Smooth muscle cell (in vitro differentiated cells): Measurements from ENCODE around the gene CABP4. TPM values are rescaled to one million over a fixed set of nuclear protein-coding genes. Genes with fewer than 3 reads are reported as not detected.

ENCODE experiments used
- DNase-seq: peaks from one replicate; lab custom pipeline; 2025; ENCODE audit not compliant: unreplicated experiment; lab: John Stamatoyannopoulos, UW
- H2AFZ ChIP-seq: fragments of 200-600 bp; sonication (generic); 2 replicates; pipeline ENCODE4 v1.6.0; 2016; ENCODE audit warnings: antibody characterized with exemption, low read depth, mild to moderate bottlenecking
- H3F3A ChIP-seq: fragments of 200-600 bp; sonication (generic); 2 replicates; pipeline ENCODE4 v1.6.0; 2017; ENCODE audit warnings: antibody characterized with exemption, low read depth
- H3K27ac ChIP-seq: fragments of 200-600 bp; sonication (generic); 2 replicates; pipeline ENCODE4 v1.5.1; 2016; ENCODE audit warnings: low read depth, mild to moderate bottlenecking
- H3K27me3 ChIP-seq: fragments of 200-600 bp; sonication (generic); 2 replicates; pipeline ENCODE4 v1.6.1; 2016; ENCODE audit warnings: low read depth, mild to moderate bottlenecking
- H3K36me3 ChIP-seq: fragments of 200-600 bp; sonication (generic); 2 replicates; pipeline ENCODE4 v1.5.1; 2016; ENCODE audit warnings: low read depth
- H3K4me1 ChIP-seq: fragments of 200-600 bp; sonication (generic); 2 replicates; pipeline ENCODE4 v1.5.1; 2016; ENCODE audit warnings: low read depth
- H3K4me2 ChIP-seq: fragments of 200-600 bp; sonication (generic); 2 replicates; pipeline ENCODE4 v1.6.0; 2016; ENCODE audit warnings: mild to moderate bottlenecking
- H3K4me3 ChIP-seq: fragments of 200-600 bp; sonication (generic); 2 replicates; pipeline ENCODE4 v1.5.1; 2016; ENCODE audit warnings: mild to moderate bottlenecking
- H3K79me2 ChIP-seq: fragments of 200-600 bp; sonication (generic); 2 replicates; pipeline ENCODE4 v1.6.0; 2016; ENCODE audit warnings: low read depth, mild to moderate bottlenecking
- H3K9ac ChIP-seq: fragments of 200-600 bp; sonication (generic); 2 replicates; pipeline ENCODE4 v1.6.0; 2016; ENCODE audit warnings: low read depth
- H3K9me3 ChIP-seq: fragments of 200-600 bp; sonication (generic); replicated peaks from 2 replicates; pipeline ENCODE4 v1.5.1; 2016; ENCODE audit warnings: low read depth
- H4K20me1 ChIP-seq: fragments of 200-600 bp; sonication (generic); 2 replicates; pipeline ENCODE4 v1.6.0; 2016; ENCODE audit warnings: low read depth
- WGBS: methylation state at CpG from one replicate; pipeline ENCODE4 v1.1.7; 2016; ENCODE audit warnings: low lambda C conversion rate; 5-methylcytosine and 5-hydroxymethylcytosine counted together
- polyA plus RNA-seq: library from polyadenylated mRNA; unstranded; fragments of >200 nt; fragmentation: Nextera tagmentation; extraction: Ambion mirVana; gene quantifications from 2 replicates; pipeline ENCODE4 v1.2.1, GENCODE V29; 2016
- total RNA-seq: library from RNA; depleted of rRNA; stranded (reverse); fragments of >200 nt; gene quantifications from 2 replicates; pipeline ENCODE4 v1.2.3, GENCODE V29; 2014
- TF ChIP-seq, protein P1 (sequence below): fragments of 200-600 bp; sonication (generic); IDR thresholded peaks from 2 replicates; pipeline ENCODE4 v1.5.1; 2017; ENCODE audit warnings: borderline replicate concordance, mild to moderate bottlenecking, antibody characterized with exemption; ENCODE audit not compliant: insufficient read depth, poor library complexity, severe bottlenecking

The CABP4 gene
- total and polyA plus RNA-seq, 2 experiments from 2014 or later, result not detected

DNA sequence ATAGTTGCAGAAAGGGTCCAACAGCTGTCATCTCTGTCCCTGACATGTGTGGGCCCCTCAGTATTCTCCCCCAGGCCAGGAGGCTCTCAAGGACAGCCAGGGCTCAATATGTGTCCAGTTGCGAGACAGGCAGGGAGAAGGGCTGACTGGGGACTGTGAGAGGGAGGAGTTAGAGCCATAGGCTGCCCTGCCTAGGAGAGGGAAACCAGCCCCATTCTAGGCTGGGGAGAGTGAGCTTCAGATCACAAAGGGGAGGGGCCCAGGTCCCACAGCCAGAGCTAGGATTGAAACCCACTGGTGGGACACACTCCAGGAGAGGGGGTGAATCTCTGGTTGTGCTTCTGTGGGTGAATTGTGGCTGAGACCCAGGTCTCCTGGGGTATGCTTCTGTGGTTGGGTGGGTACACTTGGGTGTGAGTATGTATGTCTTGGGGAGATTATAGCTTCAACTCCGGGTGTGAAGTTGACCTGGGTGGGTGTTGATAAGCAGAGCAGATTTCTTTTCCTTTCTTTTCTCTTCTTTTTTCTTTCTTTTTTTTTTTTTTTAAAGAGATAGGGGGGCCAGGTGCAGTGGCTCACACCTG lies 41.8 kb upstream of the CABP4 start:
- no peaks in the 10 kb centered on the region for H4K20me1 ChIP-seq
- H3K9me3 ChIP-seq, result no peaks in the 10 kb centered on the region
- WGBS, result 84% methylated on average over 2 of the region's 2 CpGs
- H3K27ac ChIP-seq, result no peak overlapping the region
- no peak overlapping the region for H3K4me2 ChIP-seq
- H3K27me3 ChIP-seq, result peaks cover 18% of the 10 kb centered on the region
- no peak overlapping the region for H2AFZ ChIP-seq
- H3K9ac ChIP-seq, result no peak overlapping the region
- no peak for DNase-seq
- TF ChIP-seq, protein P1, sequence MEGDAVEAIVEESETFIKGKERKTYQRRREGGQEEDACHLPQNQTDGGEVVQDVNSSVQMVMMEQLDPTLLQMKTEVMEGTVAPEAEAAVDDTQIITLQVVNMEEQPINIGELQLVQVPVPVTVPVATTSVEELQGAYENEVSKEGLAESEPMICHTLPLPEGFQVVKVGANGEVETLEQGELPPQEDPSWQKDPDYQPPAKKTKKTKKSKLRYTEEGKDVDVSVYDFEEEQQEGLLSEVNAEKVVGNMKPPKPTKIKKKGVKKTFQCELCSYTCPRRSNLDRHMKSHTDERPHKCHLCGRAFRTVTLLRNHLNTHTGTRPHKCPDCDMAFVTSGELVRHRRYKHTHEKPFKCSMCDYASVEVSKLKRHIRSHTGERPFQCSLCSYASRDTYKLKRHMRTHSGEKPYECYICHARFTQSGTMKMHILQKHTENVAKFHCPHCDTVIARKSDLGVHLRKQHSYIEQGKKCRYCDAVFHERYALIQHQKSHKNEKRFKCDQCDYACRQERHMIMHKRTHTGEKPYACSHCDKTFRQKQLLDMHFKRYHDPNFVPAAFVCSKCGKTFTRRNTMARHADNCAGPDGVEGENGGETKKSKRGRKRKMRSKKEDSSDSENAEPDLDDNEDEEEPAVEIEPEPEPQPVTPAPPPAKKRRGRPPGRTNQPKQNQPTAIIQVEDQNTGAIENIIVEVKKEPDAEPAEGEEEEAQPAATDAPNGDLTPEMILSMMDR, result no peak
- peaks cover 6% of the 10 kb centered on the region for H3K4me1 ChIP-seq
- no peaks in the 10 kb centered on the region for H3K36me3 ChIP-seq
- no peak overlapping the region for H3K4me3 ChIP-seq
- no peaks in the 10 kb centered on the region for H3K79me2 ChIP-seq
- H3F3A ChIP-seq, result no peaks in the 10 kb centered on the region

DNA sequence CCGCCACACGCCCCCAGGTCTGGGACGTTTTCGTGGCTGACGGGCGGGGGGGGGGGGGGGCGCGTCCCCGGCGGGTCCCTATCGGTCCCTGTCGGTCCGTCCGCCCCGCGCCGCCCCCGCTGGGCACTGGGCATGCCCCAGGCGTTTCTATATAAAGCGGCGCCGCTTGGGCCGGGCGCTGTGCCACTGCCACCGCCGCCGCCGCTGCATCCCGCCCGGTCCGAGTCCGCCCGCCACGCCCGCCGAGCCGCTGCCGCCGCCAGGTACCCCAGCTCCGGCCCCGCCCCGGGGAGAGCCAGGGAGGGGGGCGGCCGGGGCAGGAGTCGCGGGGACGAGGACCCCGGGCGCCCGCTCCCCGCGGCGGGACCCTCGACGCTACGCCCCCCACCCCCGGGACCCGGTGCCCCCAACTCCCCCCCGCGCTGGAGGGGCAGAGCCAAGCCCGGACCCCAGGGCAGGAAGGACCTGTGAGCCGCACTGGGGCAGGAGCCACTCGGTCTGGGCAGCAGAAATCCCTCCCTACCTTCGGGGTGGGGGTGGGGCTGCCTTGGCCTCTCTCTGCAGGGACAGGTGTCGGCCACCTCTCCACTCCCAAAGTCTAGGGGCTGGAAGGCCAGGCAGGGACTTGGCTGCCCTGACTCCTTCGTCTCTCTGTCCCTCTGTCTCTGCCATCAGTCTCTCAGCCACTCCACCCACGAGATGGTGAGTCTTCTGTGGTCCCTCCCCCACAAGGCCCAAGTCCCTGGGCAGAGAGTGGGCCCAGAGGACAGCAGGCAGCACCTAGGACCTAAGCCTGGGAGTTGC lies 39.5 kb upstream of the CABP4 start, which contains the start of gene CARNS1:
Gene CARNS1, plus strand, starts transcription at position 178 of the 804 bp plus-strand sequence. Its CDS starts 522 bp downstream, at position 700.
- WGBS, result 20% methylated on average over 9 of the region's 67 CpGs
- Histone ChIP-seq H3F3A (no peaks in the 10 kb centered on the region), H3K9ac (no peak within 1 kb of the TSS), H2AFZ (no peak within 1 kb of the TSS), H3K79me2 (no peaks in the 10 kb centered on the region), H3K4me1 (peaks cover 8% of the 10 kb centered on the region), H3K9me3 (no peaks in the 10 kb centered on the region), H3K27ac (no peak within 1 kb of the TSS), H3K4me3 (peak within 1 kb of the TSS; percentile 39), H3K27me3 (peaks cover 18% of the 10 kb centered on the region), H4K20me1 (no peaks in the 10 kb centered on the region), H3K4me2 (peak within 1 kb of the TSS; percentile 84), H3K36me3 (no peaks in the 10 kb centered on the region)
- DNase-seq, result no peak
- TF ChIP-seq, protein P1, result no peak

DNA sequence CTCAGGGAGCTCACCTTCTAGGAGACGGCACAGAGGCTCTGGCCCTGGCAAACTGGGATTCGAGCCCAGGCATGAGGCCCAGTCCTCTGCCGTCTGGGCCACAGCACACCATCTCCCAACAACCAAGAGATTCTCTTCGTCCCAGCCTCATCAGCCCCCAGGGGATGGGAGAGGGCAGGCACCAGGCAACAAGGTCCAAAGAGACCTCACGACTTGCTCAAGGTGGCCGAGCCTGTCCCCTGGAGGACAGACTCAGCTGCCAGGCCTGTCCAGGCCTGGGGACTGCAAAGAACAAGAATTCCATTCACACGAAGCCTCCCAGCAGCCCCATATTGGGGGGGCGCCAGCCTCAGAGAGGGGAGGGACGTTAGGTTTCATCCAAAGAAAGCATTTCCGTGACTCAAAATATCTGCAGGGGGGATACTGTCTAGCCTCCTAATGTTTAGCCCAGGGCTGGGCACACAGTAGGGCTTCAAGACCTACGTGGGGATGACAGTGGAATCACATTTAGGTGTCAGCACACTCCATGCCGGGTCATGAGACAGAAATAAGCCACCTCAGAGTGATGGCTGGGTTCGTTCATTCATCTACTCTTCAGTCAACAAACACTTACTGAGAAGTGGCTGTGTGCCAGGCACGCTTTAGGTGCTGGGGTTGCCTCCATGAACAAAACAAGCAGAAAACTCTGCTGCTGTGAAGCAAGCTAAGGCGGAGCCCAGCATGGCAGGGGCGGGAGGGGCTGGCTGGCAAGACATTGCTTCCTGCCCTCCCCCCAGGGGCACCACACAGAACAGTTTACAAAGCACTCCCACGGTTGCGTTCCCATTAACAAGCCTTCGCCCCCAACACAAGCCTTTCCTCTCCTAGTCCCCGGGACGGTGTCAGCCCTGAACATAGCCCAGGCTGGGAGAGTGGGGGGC lies 38.5 kb upstream of the CABP4 start:
- Histone ChIP-seq H3K27me3 (peaks cover 13% of the 10 kb centered on the region), H3K4me1 (peaks cover 5% of the 10 kb centered on the region), H3K9ac (no peak overlapping the region), H3K36me3 (no peaks in the 10 kb centered on the region), H2AFZ (no peak overlapping the region), H4K20me1 (no peaks in the 10 kb centered on the region), H3K79me2 (no peaks in the 10 kb centered on the region), H3K4me3 (no peak overlapping the region), H3F3A (no peaks in the 10 kb centered on the region), H3K4me2 (no peak overlapping the region), H3K9me3 (no peaks in the 10 kb centered on the region), H3K27ac (no peak overlapping the region)
- WGBS, result 78% methylated on average over 21 of the region's 21 CpGs
- DNase-seq, result no peak
- TF ChIP-seq, protein P1, result no peak
